Activated naive CD4-positive, alpha-beta T cell treated with anti-CD3 and anti-CD28 coated beads, Interleukin-2, amount 10 ng/mL, durations not matched to agents 7 days and 5 days (primary cell): ENCODE data around the gene APOLD1.
"Not testable (repeated sequence)": the region's sequence is repeated elsewhere in the genome, so short reads cannot be mapped to it uniquely, and the experiment has no call there.

Experiments
- CTCF ChIA-PET: fragments of 350-600 bp; sonication (Branson Sonifier 250); formaldehyde crosslinking; loops from one replicate; lab custom pipeline; 2021; ENCODE audit warnings: antibody characterized with exemption; lab: Charles Lee
- DNase-seq: peaks from one replicate; pipeline ENCODE4 v3.0.0-alpha.2; 2020
- H3K27ac Mint-ChIP-seq: one replicate; pipeline ENCODE4 v1.8.0; 2021; ENCODE audit warnings: mild to moderate bottlenecking, moderate library complexity, mixed read lengths
- H3K27me3 Mint-ChIP-seq: one replicate; pipeline ENCODE4 v1.8.0; 2021; ENCODE audit warnings: mild to moderate bottlenecking, mixed read lengths
- H3K36me3 Mint-ChIP-seq: one replicate; pipeline ENCODE4 v1.8.0; 2021; ENCODE audit warnings: mixed read lengths
- H3K4me1 Mint-ChIP-seq: one replicate; pipeline ENCODE4 v1.8.0; 2021; ENCODE audit warnings: mixed read lengths
- H3K4me3 Mint-ChIP-seq: one replicate; pipeline ENCODE4 v1.8.0; 2021; ENCODE audit warnings: mild to moderate bottlenecking, moderate library complexity, mixed read lengths
- H3K9me3 Mint-ChIP-seq: one replicate; pipeline ENCODE4 v1.8.0; 2021; ENCODE audit warnings: mixed read lengths

Gene APOLD1

DNA sequence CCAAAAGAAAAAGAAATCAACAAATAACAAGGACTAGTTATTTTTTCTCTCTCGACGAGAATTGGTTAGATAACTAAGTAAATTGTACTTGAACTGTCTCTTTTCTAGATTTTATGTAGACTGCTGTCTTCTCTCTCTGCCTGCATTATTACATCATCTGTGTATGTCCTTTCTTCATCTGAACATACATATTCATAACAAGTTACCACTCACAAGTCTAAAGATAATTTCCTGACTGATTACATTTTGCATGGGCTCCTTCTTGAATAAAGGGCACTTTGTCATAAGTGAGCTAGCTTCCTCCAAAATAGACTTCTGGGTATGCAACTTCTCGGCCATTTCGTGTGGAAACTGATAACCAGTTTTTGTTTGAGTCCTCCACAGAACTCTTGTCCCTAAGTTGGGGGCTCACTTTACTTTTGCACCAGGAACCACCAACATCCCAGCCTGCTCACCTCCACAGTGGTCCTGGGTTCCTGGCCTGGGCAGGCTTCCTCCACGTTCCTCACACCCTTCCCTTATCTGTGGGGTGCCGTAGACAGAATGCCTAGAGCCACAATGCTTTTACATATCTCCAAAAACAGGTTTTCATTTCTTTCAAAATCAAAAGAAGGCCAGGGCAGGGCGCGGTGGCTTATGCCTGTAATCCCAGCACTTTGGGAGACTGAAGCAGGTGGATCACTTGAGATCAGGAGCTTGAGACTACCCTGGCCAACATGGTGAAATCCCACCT lies 21.5 kb downstream of the APOLD1 start:
- Mint-ChIP-seq H3K4me3 (no peak overlapping the region), H3K4me1 (peaks cover 88% of the 10 kb centered on the region), H3K9me3 (no peaks in the 10 kb centered on the region), H3K36me3 (peaks cover 4% of the 10 kb centered on the region), H3K27ac (peak overlapping the region; percentile 97), H3K27me3 (no peaks in the 10 kb centered on the region)
- DNase-seq, result no peak
- CTCF ChIA-PET, result interaction anchor here (2.3 kb wide), 1 partner anchor 17 kb away, joined by 10 read pairs; no protein-coding TSS in a partner anchor

DNA sequence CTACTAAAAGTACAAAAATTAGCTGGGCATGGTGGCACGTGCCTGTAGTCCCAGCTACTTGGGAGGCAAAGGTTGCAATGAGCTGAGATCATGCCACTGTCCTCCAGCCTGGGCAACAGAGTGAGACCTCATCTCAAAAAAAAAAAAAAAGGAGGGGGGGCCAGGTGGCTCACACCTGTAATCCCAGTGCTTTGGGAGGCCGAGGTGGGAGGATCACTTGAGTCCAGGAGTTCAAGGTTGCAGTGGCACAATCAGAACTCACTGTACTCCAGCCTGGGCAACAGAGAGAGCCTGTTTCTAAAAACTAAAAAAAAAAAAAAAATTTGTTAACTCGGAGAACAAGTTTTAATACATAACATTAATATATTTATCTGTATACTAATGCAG lies 22.1 kb downstream of the APOLD1 start:
- CTCF ChIA-PET, result interaction anchor here (2.3 kb wide), 1 partner anchor 18 kb away, joined by 10 read pairs; no protein-coding TSS in a partner anchor
- DNase-seq, H3K27me3 Mint-ChIP-seq, H3K9me3 Mint-ChIP-seq, H3K36me3 Mint-ChIP-seq: not testable (repeated sequence)
- Mint-ChIP-seq H3K4me3 (peak overlapping the region; percentile 43), H3K4me1 (peaks cover 86% of the 10 kb centered on the region), H3K27ac (peak overlapping the region; percentile 97)

DNA sequence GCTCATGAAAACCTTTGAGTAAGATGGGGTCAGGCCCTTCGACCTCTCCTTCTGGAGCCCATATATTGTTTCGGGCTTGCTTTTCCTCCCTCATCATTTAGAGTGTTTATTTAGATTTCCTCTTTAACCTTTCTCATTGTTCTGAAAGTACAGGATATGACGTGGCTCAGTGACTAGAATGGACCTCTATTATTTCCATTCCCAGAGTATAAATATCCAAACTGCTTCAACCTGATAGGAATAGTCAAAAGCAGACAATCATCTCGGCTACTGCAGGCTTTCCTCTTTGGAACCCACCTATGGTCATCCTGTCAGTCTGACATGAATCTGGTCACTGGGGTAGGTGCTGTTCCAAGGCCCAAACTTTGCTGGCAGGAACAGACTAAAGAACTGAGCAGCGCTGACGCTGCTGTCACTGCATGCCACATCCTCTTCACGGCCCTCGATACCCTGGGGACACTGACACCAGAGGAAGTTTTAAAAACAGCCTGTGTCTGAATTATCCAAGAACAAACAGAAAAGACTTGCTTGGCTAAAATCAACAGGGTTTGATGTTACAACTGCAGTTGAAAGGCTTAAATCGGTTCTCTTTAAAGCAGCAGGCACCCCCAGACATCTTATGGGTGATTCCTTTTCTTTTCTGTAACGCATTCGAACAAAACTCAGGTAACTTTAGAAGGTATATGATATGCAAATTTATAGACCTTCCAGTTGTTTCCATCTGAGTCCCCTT lies 22.7 kb downstream of the APOLD1 start:
- CTCF ChIA-PET, result interaction anchor here (0.7 to 2.3 kb wide), 6 partner anchors 18 to 113 kb away, joined by 3 to 10 read pairs (median 3); no protein-coding TSS in a partner anchor
- Mint-ChIP-seq H3K4me3 (peak overlapping the region; percentile 26), H3K27me3 (no peaks in the 10 kb centered on the region), H3K36me3 (peaks cover under 1% of the 10 kb centered on the region), H3K4me1 (peaks cover 86% of the 10 kb centered on the region), H3K27ac (peak overlapping the region; percentile 97), H3K9me3 (no peaks in the 10 kb centered on the region)
- peak; percentile 78 for DNase-seq

DNA sequence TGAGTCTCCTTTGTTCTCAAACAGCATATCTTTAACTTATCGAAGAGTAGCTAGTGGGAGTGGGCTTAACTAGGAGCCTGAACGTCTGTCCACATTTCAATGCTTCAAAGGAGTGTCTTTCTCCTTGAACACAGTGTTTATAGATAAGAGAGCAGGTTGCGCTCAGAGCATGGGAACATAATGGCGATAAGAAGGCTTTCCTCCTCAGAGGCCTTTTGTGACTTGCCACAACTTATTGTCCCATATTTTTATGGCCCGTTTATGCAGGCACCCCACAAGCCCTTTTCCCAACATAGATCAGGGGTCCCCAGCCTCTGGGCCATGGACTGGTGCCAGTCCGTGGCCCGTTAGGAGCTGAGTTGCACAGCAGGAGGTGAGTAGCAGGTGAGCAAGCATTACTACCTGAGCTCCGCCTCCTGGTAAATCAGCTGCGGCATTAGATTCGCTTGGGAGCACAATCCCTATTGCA lies 25.1 kb downstream of the APOLD1 start:
- no peak overlapping the region for H3K4me3 Mint-ChIP-seq
- CTCF ChIA-PET, result interaction anchor here (0.6 to 1.3 kb wide), 2 partner anchors 21 to 440 kb away, joined by 3 to 6 read pairs; no protein-coding TSS in a partner anchor
- H3K27ac Mint-ChIP-seq, result peak overlapping the region; percentile 74
- no peak for DNase-seq
- H3K9me3 Mint-ChIP-seq, result no peaks in the 10 kb centered on the region
- H3K4me1 Mint-ChIP-seq, result peaks cover 85% of the 10 kb centered on the region
- H3K36me3 Mint-ChIP-seq, result peaks cover 21% of the 10 kb centered on the region
- H3K27me3 Mint-ChIP-seq, result no peaks in the 10 kb centered on the region

DNA sequence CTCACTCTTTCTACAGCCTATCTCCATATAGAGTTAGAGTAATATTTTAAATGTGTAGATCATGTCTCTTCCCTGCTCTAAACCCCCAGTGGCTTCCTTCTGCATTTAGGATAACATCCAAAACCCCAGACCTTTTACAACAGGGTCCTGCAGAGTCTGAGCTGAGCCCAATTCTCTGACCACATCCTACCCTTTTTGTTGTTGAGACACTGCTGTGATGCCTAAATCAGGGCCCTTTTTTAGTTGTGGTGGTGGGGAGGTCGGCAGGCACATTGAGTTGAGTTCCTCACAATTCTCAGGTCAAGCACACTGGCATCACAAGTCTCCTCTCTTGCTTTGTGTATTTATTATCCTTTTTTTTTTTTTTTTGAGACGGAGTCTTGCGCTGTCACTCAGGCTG lies 25.9 kb downstream of the APOLD1 start:
- Mint-ChIP-seq H3K9me3 (no peaks in the 10 kb centered on the region), H3K36me3 (peaks cover 28% of the 10 kb centered on the region), H3K27ac (peak overlapping the region; percentile 11), H3K27me3 (no peaks in the 10 kb centered on the region), H3K4me3 (no peak overlapping the region), H3K4me1 (peaks cover 86% of the 10 kb centered on the region)
- CTCF ChIA-PET, result interaction anchor here (1.3 kb wide), 1 partner anchor 22 kb away, joined by 6 read pairs; no protein-coding TSS in a partner anchor
- DNase-seq, result no peak

DNA sequence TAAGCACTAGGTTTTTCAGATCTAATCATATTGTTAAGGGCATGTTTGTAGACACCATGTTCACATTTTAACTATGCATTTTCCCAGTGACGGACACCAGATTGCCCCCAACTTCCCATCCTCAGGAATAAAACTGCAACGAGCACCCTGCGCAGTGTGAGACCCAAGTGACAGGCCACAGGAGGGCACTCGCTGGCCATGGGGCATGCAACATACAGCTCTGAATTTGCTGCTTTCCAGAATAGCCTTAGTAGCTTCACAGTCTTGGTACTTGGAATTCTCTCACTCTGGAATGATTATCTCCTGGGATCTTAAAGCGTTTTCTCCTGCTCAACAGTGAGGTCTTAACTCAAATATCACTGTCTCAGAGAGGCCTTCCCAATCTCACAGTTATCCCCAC lies 26.7 kb downstream of the APOLD1 start:
- H3K4me1 Mint-ChIP-seq, result peaks cover 85% of the 10 kb centered on the region
- H3K27me3 Mint-ChIP-seq, result no peaks in the 10 kb centered on the region
- no peak overlapping the region for H3K4me3 Mint-ChIP-seq
- no peak overlapping the region for H3K27ac Mint-ChIP-seq
- H3K36me3 Mint-ChIP-seq, result peaks cover 33% of the 10 kb centered on the region
- CTCF ChIA-PET, result interaction anchor here (0.6 to 2.9 kb wide), 6 partner anchors 9 to 799 kb away, joined by 3 to 22 read pairs (median 8); no protein-coding TSS in a partner anchor
- no peak for DNase-seq
- H3K9me3 Mint-ChIP-seq, result no peaks in the 10 kb centered on the region

DNA sequence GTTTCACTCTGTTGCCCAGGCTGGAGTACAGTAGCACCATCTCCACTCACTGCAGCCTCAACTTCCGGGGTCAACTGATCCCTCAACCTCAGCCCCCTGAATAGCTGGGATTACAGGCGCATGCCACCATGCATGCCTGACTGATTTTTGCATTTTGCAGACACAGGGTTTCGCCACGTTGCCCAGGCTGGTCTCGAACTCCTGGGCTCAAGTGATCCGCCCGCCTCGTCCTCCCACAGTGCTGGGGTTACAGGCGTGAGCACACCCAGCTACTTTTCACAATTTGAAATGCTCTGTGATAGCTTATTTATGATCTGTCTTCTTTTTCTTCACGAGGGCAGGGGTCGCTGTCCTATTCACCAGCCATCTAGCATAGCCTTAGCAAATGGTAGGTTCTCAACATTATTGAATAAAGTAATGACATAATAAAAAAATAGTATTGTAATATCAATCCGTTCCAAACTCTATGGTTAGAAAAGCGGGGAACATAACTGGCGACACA lies 27.2 kb downstream of the APOLD1 start:
- H3K36me3 Mint-ChIP-seq, result peaks cover 33% of the 10 kb centered on the region
- no peaks in the 10 kb centered on the region for H3K27me3 Mint-ChIP-seq
- CTCF ChIA-PET, result interaction anchor here (0.6 to 2.9 kb wide), 7 partner anchors 9 to 800 kb away, joined by 3 to 22 read pairs (median 4); no protein-coding TSS in a partner anchor
- peak overlapping the region; percentile 83 for H3K27ac Mint-ChIP-seq
- no peaks in the 10 kb centered on the region for H3K9me3 Mint-ChIP-seq
- DNase-seq, result no peak
- peaks cover 83% of the 10 kb centered on the region for H3K4me1 Mint-ChIP-seq
- H3K4me3 Mint-ChIP-seq, result peak overlapping the region; percentile 83

DNA sequence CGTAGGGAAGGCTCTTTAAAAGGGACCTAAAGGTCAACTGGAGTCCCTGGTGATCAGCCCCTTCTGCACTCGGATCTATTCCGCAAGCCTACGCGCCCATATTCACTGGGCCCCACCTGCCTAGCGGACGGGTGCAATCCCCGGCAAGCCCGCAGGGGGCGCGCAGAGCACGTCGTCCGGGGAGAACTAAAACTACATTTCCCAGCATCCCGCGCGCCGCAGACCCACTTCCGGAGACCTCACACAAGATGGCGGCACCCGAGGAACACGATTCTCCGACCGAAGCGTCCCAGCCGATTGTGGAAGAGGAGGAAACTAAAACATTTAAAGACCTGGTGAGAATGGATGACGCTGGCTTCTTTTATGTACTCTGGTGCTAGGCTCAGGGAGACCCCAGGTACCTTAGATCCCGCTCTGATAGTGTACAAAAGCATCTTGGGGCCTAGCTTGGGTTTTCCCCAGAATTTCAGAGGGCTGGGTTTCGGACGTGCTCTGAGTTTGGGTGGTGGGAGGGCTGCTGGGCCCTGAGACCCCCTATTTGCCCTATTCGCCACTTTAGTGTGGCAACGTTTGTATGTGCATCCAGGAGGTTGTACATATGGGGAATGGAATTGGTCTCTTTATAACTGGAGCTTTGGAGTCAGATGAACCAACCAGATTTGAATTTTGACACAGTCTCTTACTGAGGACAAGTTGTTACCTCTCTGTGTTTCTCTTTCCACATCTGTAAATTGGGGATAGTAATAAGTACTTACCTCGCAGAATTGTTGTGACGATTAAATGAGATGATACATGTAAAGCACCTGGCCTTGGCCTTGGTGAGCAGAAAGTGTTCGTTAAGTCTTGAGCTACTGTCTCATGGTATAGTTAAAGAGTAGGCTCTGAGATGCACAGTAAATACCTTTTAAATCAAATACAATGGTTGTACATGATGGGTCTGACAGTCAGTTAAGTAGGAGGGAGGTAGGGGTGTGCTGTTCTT lies 28.0 kb downstream of the APOLD1 start, which contains the start of gene DDX47:
Gene DDX47 (plus strand): TSS at position 227 of the 982 bp plus-strand sequence. CDS start 22 bp downstream, at position 249.
- H3K9me3 Mint-ChIP-seq, result no peaks in the 10 kb centered on the region
- H3K4me3 Mint-ChIP-seq, result peak within 1 kb of the TSS; percentile 83
- H3K27me3 Mint-ChIP-seq, result no peaks in the 10 kb centered on the region
- peaks cover 78% of the 10 kb centered on the region for H3K4me1 Mint-ChIP-seq
- CTCF ChIA-PET, result interaction anchor here (0.8 to 2.9 kb wide), 11 partner anchors 9 to 399 kb away, joined by 3 to 22 read pairs (median 4); no protein-coding TSS in a partner anchor
- peak within 1 kb of the TSS; percentile 83 for H3K27ac Mint-ChIP-seq
- H3K36me3 Mint-ChIP-seq, result peaks cover 34% of the 10 kb centered on the region
- DNase-seq, result peak; percentile 98

DNA sequence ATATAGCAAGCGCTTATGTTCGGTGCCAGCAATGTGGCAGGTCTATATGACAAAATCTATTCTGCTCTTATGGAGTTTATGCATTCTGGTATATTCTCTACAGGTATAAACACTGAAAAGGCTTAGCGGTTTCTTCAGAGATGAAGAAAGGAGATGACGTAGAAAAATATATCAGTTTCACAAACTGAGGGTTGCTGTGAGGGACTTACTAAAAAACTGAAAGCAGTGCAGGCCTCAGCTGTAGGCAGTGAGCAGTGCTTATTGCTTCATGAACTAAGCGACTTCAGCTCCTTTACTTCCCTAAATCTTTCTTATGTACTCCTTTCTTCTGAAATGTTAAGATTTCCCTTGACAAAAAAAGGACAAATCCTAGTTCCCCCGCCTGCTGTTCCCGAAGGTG lies 32.2 kb downstream of the APOLD1 start:
- no peak for DNase-seq
- H3K4me3 Mint-ChIP-seq, result no peak overlapping the region
- H3K36me3 Mint-ChIP-seq, result peaks cover 61% of the 10 kb centered on the region
- no peaks in the 10 kb centered on the region for H3K9me3 Mint-ChIP-seq
- H3K4me1 Mint-ChIP-seq, result peaks cover 57% of the 10 kb centered on the region
- CTCF ChIA-PET, result interaction anchor here (1.0 to 1.7 kb wide), 3 partner anchors 19 to 80 kb away, joined by 3 to 4 read pairs (median 3); no protein-coding TSS in a partner anchor
- no peak overlapping the region for H3K27ac Mint-ChIP-seq
- no peaks in the 10 kb centered on the region for H3K27me3 Mint-ChIP-seq

DNA sequence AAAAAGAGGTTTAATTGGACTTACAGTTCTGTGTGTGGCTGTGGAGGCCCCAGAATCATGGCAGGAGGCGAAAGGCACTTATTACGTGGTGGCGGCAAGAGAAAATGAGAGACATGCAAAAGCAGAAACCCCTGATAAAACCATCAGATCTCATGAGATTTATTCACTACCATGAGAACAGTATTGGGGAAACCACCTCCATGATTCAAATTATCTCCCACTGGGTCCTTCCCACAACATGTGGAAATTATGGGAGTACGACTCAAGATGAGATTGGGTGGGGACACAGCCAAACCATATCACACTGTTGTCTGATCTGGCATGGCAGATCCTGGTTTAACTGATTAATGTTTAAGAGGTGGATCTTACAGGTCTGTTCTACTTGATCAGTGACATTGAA lies 33.2 kb downstream of the APOLD1 start:
- DNase-seq, result no peak
- no peak overlapping the region for H3K4me3 Mint-ChIP-seq
- CTCF ChIA-PET, result interaction anchor here (1.4 kb wide), 1 partner anchor 30 kb away, joined by 4 read pairs; no protein-coding TSS in a partner anchor
- no peaks in the 10 kb centered on the region for H3K9me3 Mint-ChIP-seq
- H3K4me1 Mint-ChIP-seq, result peaks cover 47% of the 10 kb centered on the region
- H3K36me3 Mint-ChIP-seq, result peaks cover 66% of the 10 kb centered on the region
- H3K27me3 Mint-ChIP-seq, result no peaks in the 10 kb centered on the region
- H3K27ac Mint-ChIP-seq, result no peak overlapping the region

DNA sequence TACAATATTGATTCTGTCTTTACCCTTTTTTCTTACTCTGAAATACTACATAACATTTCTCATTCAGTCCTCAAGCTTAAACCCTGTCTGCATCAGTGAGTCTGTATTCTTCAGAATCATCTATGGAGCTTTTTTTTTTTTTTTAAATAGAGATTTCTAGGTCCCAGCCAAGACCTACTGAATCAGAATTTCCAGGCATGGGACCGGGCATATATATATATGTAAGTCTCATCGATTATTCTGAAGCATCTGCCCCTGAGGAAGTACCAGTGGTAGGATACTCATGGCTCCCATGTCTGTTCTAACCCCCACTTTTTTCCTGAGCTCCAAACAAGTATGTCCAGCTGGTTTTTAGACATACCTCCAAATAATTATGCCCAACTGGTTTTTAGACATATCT lies 33.8 kb downstream of the APOLD1 start:
- Mint-ChIP-seq H3K36me3 (peaks cover 63% of the 10 kb centered on the region), H3K4me1 (peaks cover 42% of the 10 kb centered on the region), H3K27me3 (no peaks in the 10 kb centered on the region), H3K27ac (no peak overlapping the region), H3K9me3 (no peaks in the 10 kb centered on the region), H3K4me3 (no peak overlapping the region)
- no peak for DNase-seq
- CTCF ChIA-PET, result interaction anchor here (1.4 kb wide), 1 partner anchor 30 kb away, joined by 4 read pairs; no protein-coding TSS in a partner anchor

DNA sequence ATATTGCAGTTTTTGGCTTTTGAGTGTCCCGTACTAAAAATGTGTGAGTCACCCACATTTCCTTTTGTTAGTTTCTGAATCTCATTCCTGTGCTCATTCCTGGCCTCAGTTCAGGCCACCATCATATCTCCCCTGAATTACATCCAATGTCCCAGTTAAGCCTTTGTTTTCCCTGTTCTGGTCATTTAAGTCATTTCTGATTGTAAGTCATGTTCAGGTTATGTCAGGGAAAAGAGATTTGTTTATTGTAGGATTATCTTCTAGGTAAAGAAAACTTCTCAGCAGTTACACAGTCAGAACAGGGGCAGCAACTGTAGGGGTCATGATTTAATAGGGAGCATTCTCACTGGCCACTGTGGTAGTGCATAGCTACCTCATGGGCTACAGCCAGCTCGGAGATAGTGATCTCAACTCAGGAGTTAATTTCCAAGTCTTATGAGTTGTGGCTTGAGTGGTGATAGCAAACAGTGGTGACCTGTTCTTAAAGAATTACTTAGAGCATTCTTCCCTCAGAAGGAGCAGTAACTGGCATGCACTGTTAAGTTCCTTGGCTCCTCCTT lies 34.4 kb downstream of the APOLD1 start:
- CTCF ChIA-PET, result interaction anchor here (1.4 kb wide), 1 partner anchor 31 kb away, joined by 4 read pairs; no protein-coding TSS in a partner anchor
- Mint-ChIP-seq H3K9me3 (no peaks in the 10 kb centered on the region), H3K27me3 (no peaks in the 10 kb centered on the region), H3K27ac (no peak overlapping the region), H3K4me3 (no peak overlapping the region), H3K4me1 (peaks cover 35% of the 10 kb centered on the region), H3K36me3 (peaks cover 63% of the 10 kb centered on the region)
- DNase-seq, result no peak
